Measurements from ENCODE around the gene RAB40C.

DNA sequence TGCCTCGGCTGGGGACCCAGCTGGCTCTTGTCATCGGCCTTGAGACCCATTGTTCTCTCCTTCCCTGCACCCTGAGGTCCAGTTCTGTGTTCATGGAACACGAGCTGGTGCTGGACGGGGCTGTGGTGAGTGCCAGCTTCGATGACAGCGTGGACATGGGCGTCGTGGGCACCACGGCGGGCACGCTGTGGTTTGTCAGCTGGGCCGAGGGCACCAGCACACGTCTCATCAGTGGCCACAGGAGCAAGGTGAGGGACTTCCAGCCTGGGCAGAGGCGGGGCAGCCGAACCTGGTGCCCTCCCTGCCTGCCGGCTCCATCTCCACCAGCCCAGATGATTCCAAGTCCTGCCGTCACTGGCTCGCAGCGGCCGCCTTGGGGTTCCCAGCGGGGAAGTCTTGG is 72.7 kb downstream of the RAB40C start:
- TF ChIP-seq, protein P1, sequence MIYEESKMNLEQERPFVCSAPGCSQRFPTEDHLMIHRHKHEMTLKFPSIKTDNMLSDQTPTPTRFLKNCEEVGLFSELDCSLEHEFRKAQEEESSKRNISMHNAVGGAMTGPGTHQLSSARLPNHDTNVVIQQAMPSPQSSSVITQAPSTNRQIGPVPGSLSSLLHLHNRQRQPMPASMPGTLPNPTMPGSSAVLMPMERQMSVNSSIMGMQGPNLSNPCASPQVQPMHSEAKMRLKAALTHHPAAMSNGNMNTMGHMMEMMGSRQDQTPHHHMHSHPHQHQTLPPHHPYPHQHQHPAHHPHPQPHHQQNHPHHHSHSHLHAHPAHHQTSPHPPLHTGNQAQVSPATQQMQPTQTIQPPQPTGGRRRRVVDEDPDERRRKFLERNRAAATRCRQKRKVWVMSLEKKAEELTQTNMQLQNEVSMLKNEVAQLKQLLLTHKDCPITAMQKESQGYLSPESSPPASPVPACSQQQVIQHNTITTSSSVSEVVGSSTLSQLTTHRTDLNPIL (CRISPR knock-in tag; IDR thresholded peaks at IDR 0.05; ENCODE audit: low read depth), result no peak
- TF ChIP-seq ZFP3 (CRISPR knock-in tag; IDR thresholded peaks at IDR 0.05) (no peak), BACH2 (CRISPR knock-in tag; IDR thresholded peaks at IDR 0.05; ENCODE audit: borderline replicate concordance) (no peak), ZNF8 (CRISPR knock-in tag; IDR thresholded peaks at IDR 0.05) (no peak), CSDC2 (CRISPR knock-in tag; IDR thresholded peaks at IDR 0.05) (no peak)
- TF ChIP-seq, protein P2, sequence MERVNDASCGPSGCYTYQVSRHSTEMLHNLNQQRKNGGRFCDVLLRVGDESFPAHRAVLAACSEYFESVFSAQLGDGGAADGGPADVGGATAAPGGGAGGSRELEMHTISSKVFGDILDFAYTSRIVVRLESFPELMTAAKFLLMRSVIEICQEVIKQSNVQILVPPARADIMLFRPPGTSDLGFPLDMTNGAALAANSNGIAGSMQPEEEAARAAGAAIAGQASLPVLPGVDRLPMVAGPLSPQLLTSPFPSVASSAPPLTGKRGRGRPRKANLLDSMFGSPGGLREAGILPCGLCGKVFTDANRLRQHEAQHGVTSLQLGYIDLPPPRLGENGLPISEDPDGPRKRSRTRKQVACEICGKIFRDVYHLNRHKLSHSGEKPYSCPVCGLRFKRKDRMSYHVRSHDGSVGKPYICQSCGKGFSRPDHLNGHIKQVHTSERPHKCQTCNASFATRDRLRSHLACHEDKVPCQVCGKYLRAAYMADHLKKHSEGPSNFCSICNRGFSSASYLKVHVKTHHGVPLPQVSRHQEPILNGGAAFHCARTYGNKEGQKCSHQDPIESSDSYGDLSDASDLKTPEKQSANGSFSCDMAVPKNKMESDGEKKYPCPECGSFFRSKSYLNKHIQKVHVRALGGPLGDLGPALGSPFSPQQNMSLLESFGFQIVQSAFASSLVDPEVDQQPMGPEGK (CRISPR knock-in tag; IDR thresholded peaks at IDR 0.05; ENCODE audit: borderline replicate concordance), result no peak
